ENCODE measurements around the gene LPIN3. TPM values are rescaled to one million over a fixed set of nuclear protein-coding genes. Genes with fewer than 3 reads are reported as not detected.

Gene LPIN3
- total RNA-seq, 2 experiments from 2014 or later = 2.2 to 2.5 TPM

GRCh38 chr20:41358717-41359116 is 18.1 kb downstream of the LPIN3 start:
- Mint-ChIP-seq H3K27ac (no peak overlapping the region), H3K4me3 (no peak overlapping the region), H3K36me3 (no peaks in the 10 kb centered on the region), H3K27me3 (no peaks in the 10 kb centered on the region), H3K4me1 (no peaks in the 10 kb centered on the region), H3K9me3 (no peaks in the 10 kb centered on the region)
- no peak for DNase-seq
- POLR2A ChIA-PET = no interaction called here
- no peak for ATAC-seq (ENCODE audit: low read depth)

GRCh38 chr20:41359541-41360011 is 19.0 kb downstream of the LPIN3 start:
- H3K27me3 Mint-ChIP-seq = peaks cover 2% of the 10 kb centered on the region
- no peak overlapping the region for H3K4me3 Mint-ChIP-seq
- H3K36me3 Mint-ChIP-seq = no peaks in the 10 kb centered on the region
- peak overlapping the region; percentile 25 for H3K27ac Mint-ChIP-seq
- DNase-seq (no peak), ATAC-seq (ENCODE audit: low read depth) (no peak)
- no peaks in the 10 kb centered on the region for H3K4me1 Mint-ChIP-seq
- H3K9me3 Mint-ChIP-seq = no peaks in the 10 kb centered on the region
- POLR2A ChIA-PET = no interaction called here

GRCh38 chr20:41360831-41361756 is 20.5 kb downstream of the LPIN3 start:
- no peak for DNase-seq
- Mint-ChIP-seq H3K27me3 (peaks cover 13% of the 10 kb centered on the region), H3K27ac (no peak overlapping the region), H3K4me3 (no peak overlapping the region), H3K36me3 (no peaks in the 10 kb centered on the region), H3K4me1 (no peaks in the 10 kb centered on the region), H3K9me3 (no peaks in the 10 kb centered on the region)
- POLR2A ChIA-PET = no interaction called here
- no peak for ATAC-seq (ENCODE audit: low read depth)

- DNase-seq = no peak
- Mint-ChIP-seq H3K9me3 (no peaks in the 10 kb centered on the region), H3K4me3 (no peak overlapping the region), H3K27ac (no peak overlapping the region), H3K27me3 (peaks cover 15% of the 10 kb centered on the region), H3K36me3 (no peaks in the 10 kb centered on the region), H3K4me1 (no peaks in the 10 kb centered on the region)
- ATAC-seq (ENCODE audit: low read depth) = no peak
- POLR2A ChIA-PET = no interaction called here
Observed at GRCh38 chr20:41361757-41362747, 21.4 kb downstream of the LPIN3 start.

- H3K27me3 Mint-ChIP-seq = peaks cover 22% of the 10 kb centered on the region
- H3K27ac Mint-ChIP-seq = no peak overlapping the region
- H3K36me3 Mint-ChIP-seq = no peaks in the 10 kb centered on the region
- POLR2A ChIA-PET = no interaction called here
- no peak for DNase-seq
- ATAC-seq (ENCODE audit: low read depth) = no peak
- H3K9me3 Mint-ChIP-seq = no peaks in the 10 kb centered on the region
- H3K4me1 Mint-ChIP-seq = no peaks in the 10 kb centered on the region
- H3K4me3 Mint-ChIP-seq = no peak overlapping the region
Observed at GRCh38 chr20:41362748-41363140, 22.1 kb downstream of the LPIN3 start.

- no peaks in the 10 kb centered on the region for H3K4me1 Mint-ChIP-seq
- no peak for DNase-seq
Observed at GRCh38 chr20:41363601-41364000, 23.0 kb downstream of the LPIN3 start.

GRCh38 chr20:41364236-41364855 is 23.7 kb downstream of the LPIN3 start:
- Mint-ChIP-seq H3K4me3 (no peak overlapping the region), H3K27ac (no peak overlapping the region), H3K36me3 (no peaks in the 10 kb centered on the region), H3K4me1 (no peaks in the 10 kb centered on the region), H3K27me3 (peaks cover 38% of the 10 kb centered on the region), H3K9me3 (no peaks in the 10 kb centered on the region)
- ATAC-seq (ENCODE audit: low read depth) (no peak), DNase-seq (no peak)
- POLR2A ChIA-PET = no interaction called here

More at GRCh38 chr20:41363601-41364000, 23.0 kb downstream of the LPIN3 start:
- H3K27ac Mint-ChIP-seq = no peak overlapping the region
- ATAC-seq (ENCODE audit: low read depth) = no peak
- POLR2A ChIA-PET = no interaction called here
- peaks cover 31% of the 10 kb centered on the region for H3K27me3 Mint-ChIP-seq
- H3K4me3 Mint-ChIP-seq = no peak overlapping the region
- no peaks in the 10 kb centered on the region for H3K9me3 Mint-ChIP-seq
- no peaks in the 10 kb centered on the region for H3K36me3 Mint-ChIP-seq

- DNase-seq (no peak), ATAC-seq (ENCODE audit: low read depth) (no peak)
- POLR2A ChIA-PET = no interaction called here
- Mint-ChIP-seq H3K4me3 (peak overlapping the region; percentile 25), H3K9me3 (no peaks in the 10 kb centered on the region), H3K4me1 (no peaks in the 10 kb centered on the region), H3K27me3 (peaks cover 43% of the 10 kb centered on the region), H3K36me3 (no peaks in the 10 kb centered on the region), H3K27ac (no peak overlapping the region)
Observed at GRCh38 chr20:41364967-41365765, 24.5 kb downstream of the LPIN3 start.

GRCh38 chr20:41365777-41366545 is 25.3 kb downstream of the LPIN3 start:
- Mint-ChIP-seq H3K27ac (no peak overlapping the region), H3K36me3 (no peaks in the 10 kb centered on the region), H3K27me3 (peaks cover 43% of the 10 kb centered on the region), H3K4me1 (no peaks in the 10 kb centered on the region), H3K9me3 (peaks cover 1% of the 10 kb centered on the region), H3K4me3 (peak overlapping the region; percentile 25)
- DNase-seq (no peak), ATAC-seq (ENCODE audit: low read depth) (peak; percentile 44)
- POLR2A ChIA-PET = no interaction called here

- peak; percentile 26 for ATAC-seq (ENCODE audit: low read depth)
- H3K9me3 Mint-ChIP-seq = peaks cover 6% of the 10 kb centered on the region
- POLR2A ChIA-PET = no interaction called here
- H3K27ac Mint-ChIP-seq = no peak within 1 kb of the TSS
- H3K36me3 Mint-ChIP-seq = peaks cover 4% of the 10 kb centered on the region
- H3K27me3 Mint-ChIP-seq = peaks cover 45% of the 10 kb centered on the region
- no peak for DNase-seq
- H3K4me3 Mint-ChIP-seq = peak within 1 kb of the TSS; percentile 67
- H3K4me1 Mint-ChIP-seq = no peaks in the 10 kb centered on the region
Observed at GRCh38 chr20:41366546-41367392, 26.1 kb downstream of the LPIN3 start, which contains the start of gene EMILIN3. Gene EMILIN3, minus strand, starts transcription at chr20:41366818. Its CDS starts 184 bp downstream, at chr20:41366634.

- peak overlapping the region; percentile 67 for H3K4me3 Mint-ChIP-seq
- ATAC-seq (ENCODE audit: low read depth) = no peak
- no peaks in the 10 kb centered on the region for H3K4me1 Mint-ChIP-seq
- DNase-seq = no peak
- no peak overlapping the region for H3K27ac Mint-ChIP-seq
- H3K27me3 Mint-ChIP-seq = peaks cover 45% of the 10 kb centered on the region
- POLR2A ChIA-PET = interaction anchor here (1.1 kb wide), 1 partner anchor 9 kb away, joined by 3 read pairs; no protein-coding TSS in a partner anchor
- peaks cover 4% of the 10 kb centered on the region for H3K36me3 Mint-ChIP-seq
- peaks cover 6% of the 10 kb centered on the region for H3K9me3 Mint-ChIP-seq
Observed at GRCh38 chr20:41367393-41367695, 26.7 kb downstream of the LPIN3 start.

Measured in activated naive CD8-positive, alpha-beta T cell treated with anti-CD3 and anti-CD28 coated beads, Interleukin-2, amount 10 ng/mL, durations not matched to agents 7 days and 5 days (primary cell).